ENCODE data around the gene GPR37L1.
"Not testable (repeated sequence)": the region's sequence is repeated elsewhere in the genome, so short reads cannot be mapped to it uniquely, and the experiment has no call there.

The GPR37L1 gene

GRCh38 chr1:202134645-202135172 lies 12.0 kb downstream of the GPR37L1 start:
- no peak overlapping the region for H3K27ac Mint-ChIP-seq
- no peaks in the 10 kb centered on the region for H3K27me3 Mint-ChIP-seq
- H3K4me1 Mint-ChIP-seq (ENCODE audit: low read depth), result peaks cover 51% of the 10 kb centered on the region
- H3K36me3 Mint-ChIP-seq (ENCODE audit: low read depth), result peaks cover 78% of the 10 kb centered on the region
- no peaks in the 10 kb centered on the region for H3K9me3 Mint-ChIP-seq
- no peak overlapping the region for H3K4me3 Mint-ChIP-seq
- intact Hi-C loops (cut with micrococcal nuclease), result no loop called here

- H3K27ac Mint-ChIP-seq, result no peak overlapping the region
- H3K9me3 Mint-ChIP-seq, result no peaks in the 10 kb centered on the region
- no peak overlapping the region for H3K4me3 Mint-ChIP-seq
Observed at GRCh38 chr1:202135221-202135721, 12.6 kb downstream of the GPR37L1 start.

GRCh38 chr1:202140833-202141232 lies 18.1 kb downstream of the GPR37L1 start:
- no peak overlapping the region for H3K4me3 Mint-ChIP-seq
- no peaks in the 10 kb centered on the region for H3K9me3 Mint-ChIP-seq

More at GRCh38 chr1:202135221-202135721, 12.6 kb downstream of the GPR37L1 start:
- no peaks in the 10 kb centered on the region for H3K27me3 Mint-ChIP-seq
- intact Hi-C loops (cut with micrococcal nuclease), result no loop called here
- H3K4me1 Mint-ChIP-seq (ENCODE audit: low read depth), result peaks cover 56% of the 10 kb centered on the region
- peaks cover 84% of the 10 kb centered on the region for H3K36me3 Mint-ChIP-seq (ENCODE audit: low read depth)

GRCh38 chr1:202141468-202141867 lies 18.8 kb downstream of the GPR37L1 start:
- H3K9me3 Mint-ChIP-seq; H3K27me3 Mint-ChIP-seq; intact Hi-C loops (cut with micrococcal nuclease): not testable (repeated sequence)
- Mint-ChIP-seq H3K4me1 (ENCODE audit: low read depth) (peaks cover 65% of the 10 kb centered on the region), H3K4me3 (peak overlapping the region; percentile 98), H3K36me3 (ENCODE audit: low read depth) (peaks cover 74% of the 10 kb centered on the region), H3K27ac (peak overlapping the region; percentile 98)

More at GRCh38 chr1:202140833-202141232, 18.1 kb downstream of the GPR37L1 start:
- Mint-ChIP-seq H3K36me3 (ENCODE audit: low read depth) (peaks cover 79% of the 10 kb centered on the region), H3K27me3 (no peaks in the 10 kb centered on the region), H3K4me1 (ENCODE audit: low read depth) (peaks cover 64% of the 10 kb centered on the region), H3K27ac (no peak overlapping the region)
- intact Hi-C loops (cut with micrococcal nuclease), result no loop called here

GRCh38 chr1:202143011-202143767 lies 20.5 kb downstream of the GPR37L1 start:
- peaks cover 72% of the 10 kb centered on the region for H3K36me3 Mint-ChIP-seq (ENCODE audit: low read depth)
- no peaks in the 10 kb centered on the region for H3K9me3 Mint-ChIP-seq
- intact Hi-C loops (cut with micrococcal nuclease), result no loop called here
- H3K4me1 Mint-ChIP-seq (ENCODE audit: low read depth), result peaks cover 70% of the 10 kb centered on the region
- peak overlapping the region; percentile 98 for H3K27ac Mint-ChIP-seq
- peak overlapping the region; percentile 98 for H3K4me3 Mint-ChIP-seq
- no peaks in the 10 kb centered on the region for H3K27me3 Mint-ChIP-seq

- Mint-ChIP-seq H3K27me3 (no peaks in the 10 kb centered on the region), H3K4me3 (peak overlapping the region; percentile 98), H3K27ac (peak overlapping the region; percentile 98), H3K36me3 (ENCODE audit: low read depth) (peaks cover 72% of the 10 kb centered on the region), H3K4me1 (ENCODE audit: low read depth) (peaks cover 71% of the 10 kb centered on the region), H3K9me3 (no peaks in the 10 kb centered on the region)
- intact Hi-C loops (cut with micrococcal nuclease), result no loop called here
Observed at GRCh38 chr1:202143768-202144401, 21.2 kb downstream of the GPR37L1 start.

GRCh38 chr1:202144402-202145067 lies 21.8 kb downstream of the GPR37L1 start, which contains the start of gene ARL8A:
Gene ARL8A, minus strand, starts transcription at chr1:202144737. Its CDS starts 165 bp downstream, at chr1:202144572.
- no peaks in the 10 kb centered on the region for H3K9me3 Mint-ChIP-seq
- H3K4me3 Mint-ChIP-seq, result peak within 1 kb of the TSS; percentile 98
- H3K4me1 Mint-ChIP-seq (ENCODE audit: low read depth), result peaks cover 75% of the 10 kb centered on the region
- peak within 1 kb of the TSS; percentile 98 for H3K27ac Mint-ChIP-seq
- peaks cover 73% of the 10 kb centered on the region for H3K36me3 Mint-ChIP-seq (ENCODE audit: low read depth)
- intact Hi-C loops (cut with micrococcal nuclease), result no loop called here
- no peaks in the 10 kb centered on the region for H3K27me3 Mint-ChIP-seq

- Mint-ChIP-seq H3K27ac (peak overlapping the region; percentile 98), H3K36me3 (ENCODE audit: low read depth) (peaks cover 73% of the 10 kb centered on the region), H3K27me3 (no peaks in the 10 kb centered on the region), H3K4me1 (ENCODE audit: low read depth) (peaks cover 68% of the 10 kb centered on the region), H3K9me3 (no peaks in the 10 kb centered on the region), H3K4me3 (peak overlapping the region; percentile 98)
- intact Hi-C loops (cut with micrococcal nuclease), result no loop called here
Observed at GRCh38 chr1:202145068-202145743, 22.5 kb downstream of the GPR37L1 start.

GRCh38 chr1:202145744-202146140 lies 23.0 kb downstream of the GPR37L1 start:
- Mint-ChIP-seq H3K36me3 (ENCODE audit: low read depth) (peaks cover 73% of the 10 kb centered on the region), H3K4me1 (ENCODE audit: low read depth) (peaks cover 63% of the 10 kb centered on the region)
- H3K4me3 Mint-ChIP-seq; H3K27ac Mint-ChIP-seq; intact Hi-C loops (cut with micrococcal nuclease); H3K27me3 Mint-ChIP-seq; H3K9me3 Mint-ChIP-seq: not testable (repeated sequence)

GRCh38 chr1:202146279-202146678 lies 23.6 kb downstream of the GPR37L1 start:
- Mint-ChIP-seq H3K4me3 (no peak overlapping the region), H3K36me3 (ENCODE audit: low read depth) (peaks cover 73% of the 10 kb centered on the region), H3K27ac (no peak overlapping the region), H3K27me3 (no peaks in the 10 kb centered on the region), H3K9me3 (no peaks in the 10 kb centered on the region), H3K4me1 (ENCODE audit: low read depth) (peaks cover 58% of the 10 kb centered on the region)
- intact Hi-C loops (cut with micrococcal nuclease), result no loop called here

GRCh38 chr1:202146993-202147392 lies 24.3 kb downstream of the GPR37L1 start:
- Mint-ChIP-seq H3K4me1 (ENCODE audit: low read depth) (peaks cover 52% of the 10 kb centered on the region), H3K9me3 (no peaks in the 10 kb centered on the region), H3K27ac (no peak overlapping the region), H3K36me3 (ENCODE audit: low read depth) (peaks cover 72% of the 10 kb centered on the region), H3K4me3 (no peak overlapping the region), H3K27me3 (no peaks in the 10 kb centered on the region)
- intact Hi-C loops (cut with micrococcal nuclease), result no loop called here

- no peak overlapping the region for H3K27ac Mint-ChIP-seq
- H3K4me1 Mint-ChIP-seq (ENCODE audit: low read depth), result peaks cover 39% of the 10 kb centered on the region
- no peaks in the 10 kb centered on the region for H3K9me3 Mint-ChIP-seq
- H3K36me3 Mint-ChIP-seq (ENCODE audit: low read depth), result peaks cover 72% of the 10 kb centered on the region
- H3K4me3 Mint-ChIP-seq, result no peak overlapping the region
- intact Hi-C loops (cut with micrococcal nuclease), result no loop called here
- H3K27me3 Mint-ChIP-seq, result no peaks in the 10 kb centered on the region
Observed at GRCh38 chr1:202148391-202148790, 25.7 kb downstream of the GPR37L1 start.

- Mint-ChIP-seq H3K27ac (no peak overlapping the region), H3K27me3 (no peaks in the 10 kb centered on the region), H3K36me3 (ENCODE audit: low read depth) (peaks cover 77% of the 10 kb centered on the region), H3K9me3 (no peaks in the 10 kb centered on the region), H3K4me3 (no peak overlapping the region), H3K4me1 (ENCODE audit: low read depth) (peaks cover 40% of the 10 kb centered on the region)
- intact Hi-C loops (cut with micrococcal nuclease), result no loop called here
Observed at GRCh38 chr1:202149566-202149965, 26.8 kb downstream of the GPR37L1 start.

Data from dendritic cell treated with granulocyte-macrophage colony-stimulating factor and Interleukin-4, amounts not matched to agents 40 ng/mL and 50 ng/mL, for 4 days (primary cell).